ENCODE data around the gene DIRAS1.

DIRAS1 gene

GRCh38 chr19:2720777-2721569 lies at the start of gene DIRAS1:
Gene DIRAS1, minus strand, starts transcription at chr19:2721372. Its CDS starts 3,566 bp downstream, at chr19:2717806.
- Histone ChIP-seq H4K20me1 (ENCODE audit: insufficient read depth, low read length) (no peaks in the 10 kb centered on the region), H3K36me3 (replicated peaks; ENCODE audit: low read depth, low read length) (no peaks in the 10 kb centered on the region), H3K79me2 (ENCODE audit: low read length) (no peaks in the 10 kb centered on the region), H2AFZ (ENCODE audit: low read depth, low read length) (no peak within 1 kb of the TSS), H3K27ac (ENCODE audit: low read length) (no peak within 1 kb of the TSS), H3K9me3 (ENCODE audit: insufficient read depth, low read length) (no peaks in the 10 kb centered on the region), H3K9ac (ENCODE audit: low read length) (no peak within 1 kb of the TSS), H3K27me3 (ENCODE audit: low read depth, low read length) (peaks cover 4% of the 10 kb centered on the region; the same call in 1 of the 2 replicates), H3K4me2 (ENCODE audit: low read length) (no peak within 1 kb of the TSS), H3K4me1 (ENCODE audit: low read length) (no peaks in the 10 kb centered on the region), H3K4me3 (ENCODE audit: low read length) (no peak within 1 kb of the TSS)
- TF ChIP-seq EZH2phosphoT487 (IDR thresholded peaks at IDR 0.05; ENCODE audit: low read depth) (no peak), CTCF (IDR thresholded peaks at IDR 0.05; ENCODE audit: low read depth, low read length) (no peak)

- no peak overlapping the region for H3K4me2 ChIP-seq (ENCODE audit: low read length)
- H3K4me3 ChIP-seq (ENCODE audit: low read length): no peak overlapping the region
- H3K4me1 ChIP-seq (ENCODE audit: low read length): no peaks in the 10 kb centered on the region
- peaks cover 68% of the 10 kb centered on the region for H3K79me2 ChIP-seq (ENCODE audit: low read length)
- TF ChIP-seq CTCF (IDR thresholded peaks at IDR 0.05; ENCODE audit: low read depth, low read length): no peak
- no peak for TF ChIP-seq EZH2phosphoT487 (IDR thresholded peaks at IDR 0.05; ENCODE audit: low read depth)
- H3K36me3 ChIP-seq (replicated peaks; ENCODE audit: low read depth, low read length): peaks cover 42% of the 10 kb centered on the region
- H2AFZ ChIP-seq (ENCODE audit: low read depth, low read length): no peak overlapping the region
- H3K27me3 ChIP-seq (ENCODE audit: low read depth, low read length): no peaks in the 10 kb centered on the region
- no peaks in the 10 kb centered on the region for H3K9me3 ChIP-seq (ENCODE audit: insufficient read depth, low read length)
- no peak overlapping the region for H3K27ac ChIP-seq (ENCODE audit: low read length)
- H3K9ac ChIP-seq (ENCODE audit: low read length): no peak overlapping the region
- peaks cover 55% of the 10 kb centered on the region for H4K20me1 ChIP-seq (ENCODE audit: insufficient read depth, low read length)
Measured at GRCh38 chr19:2770055-2771013, 49.2 kb upstream of the DIRAS1 start.

GRCh38 chr19:2769218-2769617 lies 48.0 kb upstream of the DIRAS1 start:
- H3K79me2 ChIP-seq (ENCODE audit: low read length): peaks cover 57% of the 10 kb centered on the region
- H3K27ac ChIP-seq (ENCODE audit: low read length): no peak overlapping the region
- H3K9me3 ChIP-seq (ENCODE audit: insufficient read depth, low read length): no peaks in the 10 kb centered on the region
- H2AFZ ChIP-seq (ENCODE audit: low read depth, low read length): no peak overlapping the region
- H3K4me3 ChIP-seq (ENCODE audit: low read length): no peak overlapping the region
- TF ChIP-seq EZH2phosphoT487 (IDR thresholded peaks at IDR 0.05; ENCODE audit: low read depth) (no peak), CTCF (IDR thresholded peaks at IDR 0.05; ENCODE audit: low read depth, low read length) (no peak)
- peaks cover 43% of the 10 kb centered on the region for H3K36me3 ChIP-seq (replicated peaks; ENCODE audit: low read depth, low read length)
- H3K4me2 ChIP-seq (ENCODE audit: low read length): no peak overlapping the region
- H4K20me1 ChIP-seq (ENCODE audit: insufficient read depth, low read length): peaks cover 44% of the 10 kb centered on the region
- no peaks in the 10 kb centered on the region for H3K27me3 ChIP-seq (ENCODE audit: low read depth, low read length)
- H3K9ac ChIP-seq (ENCODE audit: low read length): no peak overlapping the region
- no peaks in the 10 kb centered on the region for H3K4me1 ChIP-seq (ENCODE audit: low read length)

Measured in OCI-LY3 (cell line).